Endothelial cell of umbilical vein (primary cell): ENCODE results near the gene SPTSSB. TPM values are rescaled to one million over a fixed set of nuclear protein-coding genes. Genes with fewer than 3 reads are reported as not detected.

Experiments
- BruUV-seq: library from RNA; stranded (reverse); fragments of 400-500 nt; replicated peaks from 2 replicates; lab custom pipeline; 2021; lab: Mats Ljungman, UMichigan
- CTCF ChIA-PET: fragments of 300-600, 350-600 bp; sonication (Branson Sonifier 250); formaldehyde crosslinking; loops from one replicate; lab custom pipeline; 2021; ENCODE audit warnings: antibody characterized with exemption, inconsistent platforms; lab: Charles Lee
- POLR2A ChIA-PET: fragments of 300-600, 350-600 bp; sonication (Branson Sonifier 250); formaldehyde crosslinking; loops from one replicate; lab custom pipeline; 2021; ENCODE audit warnings: antibody characterized with exemption, inconsistent platforms; lab: Charles Lee
- DNase-seq: peaks from one replicate; pipeline ENCODE4 v3.0.0-alpha.2; 2011; ENCODE audit warnings: low read depth, low spot score
- FAIRE-seq: peaks from 2 replicates; lab custom pipeline; 2011; peaks lifted over from hg19 to GRCh38; lab: Jason Lieb, UNC
- H2AFZ ChIP-seq: 2 replicates; pipeline ENCODE4 v1.6.0; 2012; ENCODE audit warnings: low read depth, low read length, control low read depth, inconsistent platforms
- H3K27ac ChIP-seq: 2 replicates; pipeline ENCODE4 v1.5.1; 2011; ENCODE audit warnings: low read depth, mild to moderate bottlenecking, control low read depth, low read length, moderate library complexity; ENCODE audit not compliant: insufficient read depth
- H3K27me3 ChIP-seq, 2 experiments: 2 replicates each; pipeline versions ENCODE4 v1.6.0 to v1.6.1; 2011; ENCODE audit warnings: low read length in 2 of 2, mixed read lengths in 1 of 2; ENCODE audit not compliant: control insufficient read depth in 2 of 2, insufficient read depth in 2 of 2
- H3K36me3 ChIP-seq, 2 experiments: 2 replicates in 1 of 2; 3 replicates in 1 of 2; pipeline ENCODE4 v1.5.1; 2011; ENCODE audit warnings: low read length in 2 of 2, mild to moderate bottlenecking in 1 of 2, moderate library complexity in 1 of 2; ENCODE audit not compliant: control insufficient read depth in 2 of 2, insufficient read depth in 2 of 2; ENCODE audit errors: extremely low read depth in 1 of 2
- H3K4me1 ChIP-seq: 3 replicates; pipeline ENCODE4 v1.5.1; 2011; ENCODE audit warnings: mild to moderate bottlenecking, low read length; ENCODE audit not compliant: control insufficient read depth, insufficient read depth; ENCODE audit errors: extremely low read depth
- H3K4me2 ChIP-seq: 2 replicates; pipeline ENCODE4 v1.6.1; 2011; ENCODE audit warnings: low read length, control low read depth, mixed read lengths; ENCODE audit not compliant: insufficient read depth
- H3K4me3 ChIP-seq, 3 experiments: fragments of 200-600 bp in 1 of 3; sonication (generic), shearing (Covaris generic) in 1 of 3; replicated peaks in 1 of 3; 2 replicates each; pipeline ENCODE4 v1.5.1; 2011 to 2016; ENCODE audit warnings: control low read depth in 3 of 3, low read length in 3 of 3, mild to moderate bottlenecking in 2 of 3, inconsistent platforms in 1 of 3, low read depth in 1 of 3, moderate library complexity in 1 of 3; ENCODE audit not compliant: insufficient read depth in 1 of 3
- H3K79me2 ChIP-seq: 2 replicates; pipeline ENCODE4 v1.6.0; 2012; ENCODE audit warnings: low read length, inconsistent platforms; ENCODE audit not compliant: control insufficient read depth, insufficient read depth
- H3K9ac ChIP-seq: replicated peaks from 2 replicates; pipeline ENCODE3; 2011; ENCODE audit warnings: low read length, control low read depth; ENCODE audit not compliant: insufficient read depth; ENCODE audit errors: extremely low read depth
- H3K9me1 ChIP-seq: replicated peaks from 3 replicates; pipeline ENCODE4 v1.6.0; 2011; ENCODE audit warnings: mild to moderate bottlenecking, low read length; ENCODE audit not compliant: control insufficient read depth, insufficient read depth; ENCODE audit errors: extremely low read depth
- H3K9me3 ChIP-seq: replicated peaks from 2 replicates; pipeline ENCODE4 v1.5.1; 2012; ENCODE audit warnings: low read length, inconsistent platforms; ENCODE audit not compliant: control insufficient read depth, insufficient read depth
- H4K20me1 ChIP-seq: replicated peaks from 2 replicates; pipeline ENCODE3; 2011; ENCODE audit warnings: mild to moderate bottlenecking, low read length; ENCODE audit not compliant: control insufficient read depth, insufficient read depth; ENCODE audit errors: extremely low read depth
- EZH2 ChIP-seq: IDR thresholded peaks from 2 replicates; pipeline ENCODE4 v1.6.1; 2012; ENCODE audit warnings: borderline replicate concordance, low read depth, mild to moderate bottlenecking, moderate library complexity, low read length, inconsistent platforms; ENCODE audit not compliant: severe bottlenecking
- FOS ChIP-seq: IDR thresholded peaks from 2 replicates; pipeline ENCODE4 v1.6.1; 2011; ENCODE audit warnings: mild to moderate bottlenecking, low read length, moderate library complexity, borderline replicate concordance; ENCODE audit not compliant: insufficient read depth
- GATA2 ChIP-seq: IDR thresholded peaks from 2 replicates; pipeline ENCODE4 v1.7.0; 2011; ENCODE audit warnings: low read depth, mild to moderate bottlenecking, moderate library complexity, mixed read lengths, low read length; ENCODE audit not compliant: insufficient read length, insufficient read depth
- JUN ChIP-seq: IDR thresholded peaks from 2 replicates; pipeline ENCODE4 v1.6.1; 2011; ENCODE audit warnings: borderline replicate concordance, low read depth; ENCODE audit not compliant: insufficient read length, insufficient read depth
- MAX ChIP-seq: IDR thresholded peaks from 2 replicates; pipeline ENCODE4 v1.6.1; 2011; ENCODE audit not compliant: insufficient read depth, insufficient read length
- MYC ChIP-seq: IDR thresholded peaks from one replicate; pipeline ENCODE4 v1.6.1; 2011; ENCODE audit warnings: mild to moderate bottlenecking, low read depth, low read length
- POLR2A ChIP-seq: IDR thresholded peaks from 2 replicates; pipeline ENCODE4 v1.6.1; 2012; ENCODE audit warnings: low read depth, mild to moderate bottlenecking, control low read depth, low read length
- POLR2AphosphoS5 ChIP-seq: IDR thresholded peaks from 2 replicates; pipeline ENCODE4 v1.6.1; 2012; ENCODE audit warnings: low read depth, mild to moderate bottlenecking, control low read depth, low read length, moderate library complexity; ENCODE audit not compliant: insufficient read depth
- dilution Hi-C: fragments of 300-500 bp; cut with MboI; formaldehyde crosslinking; loops from one replicate; pipeline ENCODE4 v1.15.0; 2019; ENCODE audit warnings: low sequenced_read_pairs; ENCODE audit not compliant: extremely low pct_ligation_motif_present
- intact Hi-C: fragments of 100-400 bp; cut with micrococcal nuclease; formaldehyde crosslinking; loops from one replicate; pipeline ENCODE4 v1.10.0; 2022
- polyA plus RNA-seq, 4 experiments: library from polyadenylated mRNA; depleted of rRNA in 3 of 4; stranded (reverse) in 3 of 4; unstranded in 1 of 4; fragments of >200 nt; gene quantifications; 2 replicates each; pipeline versions ENCODE4 v1.2.1 to v1.2.3, GENCODE V29; 2011 to 2012; ENCODE audit warnings: missing spikeins in 1 of 4
- total RNA-seq: library from RNA; stranded (reverse); gene quantifications from 2 replicates; pipeline ENCODE4 v1.2.3, GENCODE V29; 2021
- TF ChIP-seq, protein P1 (sequence below), 2 donors: IDR thresholded peaks; 1 replicate in 1 of 2; 2 replicates in 1 of 2; pipeline ENCODE4 v1.5.1; 2011; ENCODE audit warnings: low read length in 2 of 2, mild to moderate bottlenecking in 2 of 2, moderate library complexity in 2 of 2, control low read depth in 1 of 2, inconsistent platforms in 1 of 2, low read depth in 1 of 2; ENCODE audit not compliant: insufficient read depth in 1 of 2; ENCODE audit errors: extremely low read depth in 1 of 2

The SPTSSB gene
- total and polyA plus RNA-seq, 2 donors (not counting 3 experiments of a cell fraction or from before 2014, with no cell fraction given) = not detected

DNA sequence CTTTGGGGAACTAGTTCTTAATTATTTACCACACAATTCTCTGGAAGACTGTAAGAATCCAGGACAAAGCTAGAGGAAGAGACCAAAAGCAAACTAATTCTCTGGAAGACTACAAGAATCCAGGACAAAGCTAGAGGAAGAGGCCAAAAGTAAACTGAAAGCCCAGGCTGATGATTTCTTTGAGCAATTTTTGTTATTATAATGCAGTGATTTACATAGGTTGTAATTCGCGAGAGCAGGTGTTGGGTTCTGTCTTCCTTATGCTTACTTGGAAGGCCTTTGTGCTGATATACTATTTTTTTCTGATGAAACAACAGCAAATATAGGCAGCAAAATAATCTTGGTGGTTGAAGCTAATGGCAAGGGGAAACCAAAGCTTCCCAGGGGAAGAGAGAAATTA, 5.2 kb downstream of the SPTSSB start:
- no peaks in the 10 kb centered on the region for H3K9me1 ChIP-seq
- peaks cover 17 to 25% of the 10 kb centered on the region in 2 experiments for H3K27me3 ChIP-seq
- ChIA-PET POLR2A (no interaction called here), CTCF (no interaction called here)
- H4K20me1 ChIP-seq = no peaks in the 10 kb centered on the region
- FAIRE-seq = no peak
- no peaks in the 10 kb centered on the region for H3K9me3 ChIP-seq
- BruUV-seq = no TSS peak
- no peaks in the 10 kb centered on the region for H3K4me1 ChIP-seq
- H3K27ac ChIP-seq = no peak overlapping the region
- H3K4me2 ChIP-seq = no peak overlapping the region
- H3K79me2 ChIP-seq = no peaks in the 10 kb centered on the region
- intact Hi-C loops = no loop called here
- dilution Hi-C loops = no loop called here
- no peak overlapping the region for H3K4me3 ChIP-seq
- H3K9ac ChIP-seq = no peak overlapping the region
- no peak overlapping the region for H2AFZ ChIP-seq
- no peak for TF ChIP-seq GATA2
- TF ChIP-seq JUN = no peak
- TF ChIP-seq, protein P1, sequence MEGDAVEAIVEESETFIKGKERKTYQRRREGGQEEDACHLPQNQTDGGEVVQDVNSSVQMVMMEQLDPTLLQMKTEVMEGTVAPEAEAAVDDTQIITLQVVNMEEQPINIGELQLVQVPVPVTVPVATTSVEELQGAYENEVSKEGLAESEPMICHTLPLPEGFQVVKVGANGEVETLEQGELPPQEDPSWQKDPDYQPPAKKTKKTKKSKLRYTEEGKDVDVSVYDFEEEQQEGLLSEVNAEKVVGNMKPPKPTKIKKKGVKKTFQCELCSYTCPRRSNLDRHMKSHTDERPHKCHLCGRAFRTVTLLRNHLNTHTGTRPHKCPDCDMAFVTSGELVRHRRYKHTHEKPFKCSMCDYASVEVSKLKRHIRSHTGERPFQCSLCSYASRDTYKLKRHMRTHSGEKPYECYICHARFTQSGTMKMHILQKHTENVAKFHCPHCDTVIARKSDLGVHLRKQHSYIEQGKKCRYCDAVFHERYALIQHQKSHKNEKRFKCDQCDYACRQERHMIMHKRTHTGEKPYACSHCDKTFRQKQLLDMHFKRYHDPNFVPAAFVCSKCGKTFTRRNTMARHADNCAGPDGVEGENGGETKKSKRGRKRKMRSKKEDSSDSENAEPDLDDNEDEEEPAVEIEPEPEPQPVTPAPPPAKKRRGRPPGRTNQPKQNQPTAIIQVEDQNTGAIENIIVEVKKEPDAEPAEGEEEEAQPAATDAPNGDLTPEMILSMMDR (IDR thresholded peaks at IDR 0.05; ENCODE audit: extremely low read depth in 1 of 2, insufficient read depth in 1 of 2, low read depth in 1 of 2, low read length in 2 of 2) = no peak
- TF ChIP-seq POLR2A = no peak
- no peak for TF ChIP-seq FOS
- TF ChIP-seq MAX = no peak
- TF ChIP-seq EZH2 = no peak
- TF ChIP-seq POLR2AphosphoS5 = no peak
- TF ChIP-seq MYC = no peak
- no peaks in the 10 kb centered on the region for H3K36me3 ChIP-seq
- no peak for DNase-seq
